HS-27A (cell line): Measurements from ENCODE around the gene ACTN2.

Source experiments
- DNase-seq: peaks from one replicate; pipeline ENCODE4 v3.0.0-alpha.2; 2012; ENCODE audit warnings: low read depth, missing footprints

Gene ACTN2

GRCh38 chr1:236691348-236691747 lies 5.0 kb downstream of the ACTN2 start:
- DNase-seq: no peak

GRCh38 chr1:236692128-236692527 lies 5.8 kb downstream of the ACTN2 start:
- no peak for DNase-seq

- no peak for DNase-seq
Measured at GRCh38 chr1:236692742-236693141, 6.4 kb downstream of the ACTN2 start.

- DNase-seq: no peak
Measured at GRCh38 chr1:236699366-236699765, 13.1 kb downstream of the ACTN2 start.

GRCh38 chr1:236700903-236701302 lies 14.6 kb downstream of the ACTN2 start:
- no peak for DNase-seq

GRCh38 chr1:236701782-236702181 lies 15.5 kb downstream of the ACTN2 start:
- no peak for DNase-seq

GRCh38 chr1:236702791-236703394 lies 16.6 kb downstream of the ACTN2 start:
- no peak for DNase-seq

- no peak for DNase-seq
Measured at GRCh38 chr1:236705771-236706170, 19.5 kb downstream of the ACTN2 start.

GRCh38 chr1:236706183-236706582 lies 19.9 kb downstream of the ACTN2 start:
- no peak for DNase-seq

GRCh38 chr1:236710328-236710892 lies 24.1 kb downstream of the ACTN2 start:
- DNase-seq: no peak

- no peak for DNase-seq
Measured at GRCh38 chr1:236716160-236716559, 29.9 kb downstream of the ACTN2 start.

- DNase-seq: no peak
Measured at GRCh38 chr1:236717811-236718210, 31.5 kb downstream of the ACTN2 start.

- no peak for DNase-seq
Measured at GRCh38 chr1:236718328-236718727, 32.0 kb downstream of the ACTN2 start.

- no peak for DNase-seq
Measured at GRCh38 chr1:236720206-236720605, 33.9 kb downstream of the ACTN2 start.

- DNase-seq: no peak
Measured at GRCh38 chr1:236720611-236721010, 34.3 kb downstream of the ACTN2 start.

GRCh38 chr1:236724049-236724448 lies 37.8 kb downstream of the ACTN2 start:
- no peak for DNase-seq

GRCh38 chr1:236724506-236724905 lies 38.2 kb downstream of the ACTN2 start:
- no peak for DNase-seq

- DNase-seq: no peak
Measured at GRCh38 chr1:236725668-236726067, 39.4 kb downstream of the ACTN2 start.

- no peak for DNase-seq
Measured at GRCh38 chr1:236727521-236727920, 41.2 kb downstream of the ACTN2 start.

- DNase-seq: no peak
Measured at GRCh38 chr1:236728752-236729151, 42.5 kb downstream of the ACTN2 start.

GRCh38 chr1:236733653-236734052 lies 47.4 kb downstream of the ACTN2 start:
- DNase-seq: no peak

GRCh38 chr1:236734141-236734765 lies 48.0 kb downstream of the ACTN2 start:
- no peak for DNase-seq

GRCh38 chr1:236736761-236737160 lies 50.5 kb downstream of the ACTN2 start:
- DNase-seq: no peak

- no peak for DNase-seq
Measured at GRCh38 chr1:236741753-236742152, 55.5 kb downstream of the ACTN2 start.
